Panc1 (cell line): ENCODE data around the gene POMC. TPM values are rescaled to one million over a fixed set of nuclear protein-coding genes. Genes with fewer than 3 reads are reported as not detected.

Source experiments
- ATAC-seq: fragments of 200-7000 bp; cut with Tn5 transposase; 2 replicates; pipeline ENCODE4 v1.9.1; 2020; ENCODE audit warnings: mild to moderate bottlenecking, moderate library complexity
- BruUV-seq: library from RNA; stranded (reverse); fragments of 400-500 nt; replicated peaks from 2 replicates; lab custom pipeline; 2021; lab: Mats Ljungman, UMichigan
- CTCF ChIA-PET: fragments of 300-600 bp; sonication (Branson Sonifier 250); formaldehyde crosslinking; loops from one replicate; lab custom pipeline; 2022; ENCODE audit warnings: antibody characterized with exemption; lab: Charles Lee
- POLR2A ChIA-PET: fragments of 300-600 bp; sonication (Branson Sonifier 250); formaldehyde crosslinking; loops from one replicate; lab custom pipeline; 2022; ENCODE audit warnings: antibody characterized with exemption; lab: Charles Lee
- DNase-seq: peaks from one replicate; pipeline ENCODE4 v3.0.0-alpha.2; 2010; ENCODE audit warnings: low read depth, low spot score
- H3K27ac ChIP-seq: 2 replicates; pipeline ENCODE4 v1.5.1; 2011; ENCODE audit warnings: mild to moderate bottlenecking, low read length, inconsistent platforms
- H3K27me3 ChIP-seq: fragments of 200-500 bp; sonication (Bioruptor generic); 2 replicates; pipeline ENCODE4 v1.6.0; 2014; ENCODE audit warnings: low read length, inconsistent platforms; ENCODE audit not compliant: control insufficient read depth, insufficient read depth
- H3K36me3 ChIP-seq: fragments of 200-500 bp; sonication (Bioruptor generic); 2 replicates; pipeline ENCODE4 v1.5.1; 2014; ENCODE audit warnings: inconsistent platforms, mild to moderate bottlenecking, low read length, moderate library complexity; ENCODE audit not compliant: control insufficient read depth, insufficient read depth
- H3K4me1 ChIP-seq: 2 replicates; pipeline ENCODE4 v1.5.1; 2011; ENCODE audit warnings: inconsistent platforms, mild to moderate bottlenecking, low read length, moderate library complexity; ENCODE audit not compliant: control insufficient read depth, insufficient read depth
- H3K4me3 ChIP-seq, 2 experiments: 2 replicates each; pipeline ENCODE4 v1.5.1; 2011 to 2012; ENCODE audit warnings: low read depth in 2 of 2, low read length in 2 of 2, mild to moderate bottlenecking in 2 of 2, inconsistent platforms in 1 of 2, moderate library complexity in 1 of 2
- H3K9me3 ChIP-seq: fragments of 200-500 bp; sonication (Bioruptor generic); 2 replicates; pipeline ENCODE4 v1.5.1; 2014; ENCODE audit warnings: low read depth, mild to moderate bottlenecking, inconsistent platforms, low read length, moderate library complexity; ENCODE audit not compliant: control insufficient read depth, insufficient read depth
- CTCF ChIP-seq: fragments of 450-650 bp; IDR thresholded peaks from 2 replicates; pipeline ENCODE4 v1.5.1; 2017; ENCODE audit warnings: mild to moderate bottlenecking
- POLR2AphosphoS5 ChIP-seq: IDR thresholded peaks from 2 replicates; pipeline ENCODE4 v1.6.1; 2012; ENCODE audit warnings: mild to moderate bottlenecking, low read depth, low read length, moderate library complexity
- REST ChIP-seq, 2 experiments: IDR thresholded peaks; 2 replicates each; pipeline ENCODE4 v1.6.1; 2011 to 2012; ENCODE audit warnings: low read depth in 2 of 2, control low read depth in 1 of 2, low read length in 1 of 2, mild to moderate bottlenecking in 1 of 2, moderate library complexity in 1 of 2; ENCODE audit not compliant: insufficient read depth in 1 of 2
- SIN3A ChIP-seq: IDR thresholded peaks from 2 replicates; pipeline ENCODE4 v1.6.1; 2012; ENCODE audit warnings: low read depth, mild to moderate bottlenecking, low read length, moderate library complexity, borderline replicate concordance; ENCODE audit not compliant: insufficient read depth
- TCF7L2 ChIP-seq: IDR thresholded peaks from 2 replicates; pipeline ENCODE4 v1.6.1; 2011; ENCODE audit warnings: mild to moderate bottlenecking, low read depth, low read length, inconsistent platforms
- in situ Hi-C: cut with HindIII; loops from 2 replicates; pipeline ENCODE4 v1.10.0; 2016; ENCODE audit warnings: low sequenced_read_pairs, low pct_unique_long_range_greater_than_20kb
- intact Hi-C: fragments of 100-400 bp; cut with micrococcal nuclease; formaldehyde crosslinking; loops from one replicate; pipeline ENCODE4 v1.10.0; 2022; ENCODE audit not compliant: unreplicated experiment
- total RNA-seq: library from RNA; stranded (reverse); gene quantifications from one replicate; pipeline ENCODE4 v1.2.1, GENCODE V29; 2021; ENCODE audit not compliant: unreplicated experiment

POMC gene
- total RNA-seq, 1 experiment from 2014 or later = not detected

GRCh38 chr2:25197336-25198208 is 29.2 kb upstream of the POMC start:
- ATAC-seq = no peak
- CTCF ChIA-PET = interaction anchor here (0.7 to 3.1 kb wide), 6 partner anchors 32 to 222 kb away, joined by 3 to 36 read pairs (median 4); no protein-coding TSS in a partner anchor

More at GRCh38 chr2:25197336-25198208, 29.2 kb upstream of the POMC start:
- Histone ChIP-seq H3K9me3 (no peaks in the 10 kb centered on the region), H3K27ac (no peak overlapping the region), H3K36me3 (no peaks in the 10 kb centered on the region), H3K27me3 (no peaks in the 10 kb centered on the region), H3K4me1 (no peaks in the 10 kb centered on the region), H3K4me3 (no peak overlapping the region)
- no peak for DNase-seq
- no TSS peak for BruUV-seq
- in situ Hi-C loops = no loop called here
- POLR2A ChIA-PET = no interaction called here
- intact Hi-C loops = loop anchor here (5.0 kb wide), 1 partner anchor 220 kb away; no protein-coding TSS in a partner anchor
- no peak for TF ChIP-seq TCF7L2
- no peak for TF ChIP-seq POLR2AphosphoS5
- no peak for TF ChIP-seq REST (IDR thresholded peaks at IDR 0.05; ENCODE audit: insufficient read depth in 1 of 2, low read depth in 2 of 2, low read length in 1 of 2)
- no peak for TF ChIP-seq CTCF
- TF ChIP-seq SIN3A = no peak
